Anterior cingulate cortex (tissue), 58 donors: ENCODE data around the gene ORM1.

Experiments
- DNase-seq, 58 donors: peaks; one replicate each; lab custom pipeline; 2025; lab: John Stamatoyannopoulos, UW

Gene ORM1

GRCh38 chr9:114373960-114374730 lies 51.2 kb downstream of the ORM1 start:
- DNase-seq = no peak

- no peak for DNase-seq
Observed at GRCh38 chr9:114374936-114375335, 52.0 kb downstream of the ORM1 start.

GRCh38 chr9:114375386-114376175 lies 52.7 kb downstream of the ORM1 start:
- DNase-seq = no peak
